Measurements from ENCODE around the gene STX1B.

GRCh38 chr16:31025339-31025738 is 14.9 kb upstream of the STX1B start:
- TF ChIP-seq, protein P1, sequence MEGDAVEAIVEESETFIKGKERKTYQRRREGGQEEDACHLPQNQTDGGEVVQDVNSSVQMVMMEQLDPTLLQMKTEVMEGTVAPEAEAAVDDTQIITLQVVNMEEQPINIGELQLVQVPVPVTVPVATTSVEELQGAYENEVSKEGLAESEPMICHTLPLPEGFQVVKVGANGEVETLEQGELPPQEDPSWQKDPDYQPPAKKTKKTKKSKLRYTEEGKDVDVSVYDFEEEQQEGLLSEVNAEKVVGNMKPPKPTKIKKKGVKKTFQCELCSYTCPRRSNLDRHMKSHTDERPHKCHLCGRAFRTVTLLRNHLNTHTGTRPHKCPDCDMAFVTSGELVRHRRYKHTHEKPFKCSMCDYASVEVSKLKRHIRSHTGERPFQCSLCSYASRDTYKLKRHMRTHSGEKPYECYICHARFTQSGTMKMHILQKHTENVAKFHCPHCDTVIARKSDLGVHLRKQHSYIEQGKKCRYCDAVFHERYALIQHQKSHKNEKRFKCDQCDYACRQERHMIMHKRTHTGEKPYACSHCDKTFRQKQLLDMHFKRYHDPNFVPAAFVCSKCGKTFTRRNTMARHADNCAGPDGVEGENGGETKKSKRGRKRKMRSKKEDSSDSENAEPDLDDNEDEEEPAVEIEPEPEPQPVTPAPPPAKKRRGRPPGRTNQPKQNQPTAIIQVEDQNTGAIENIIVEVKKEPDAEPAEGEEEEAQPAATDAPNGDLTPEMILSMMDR (IDR thresholded peaks at IDR 0.05) = no peak
- TF ChIP-seq EP300 (IDR thresholded peaks at IDR 0.05) = no peak

Measured in tibial nerve (tissue), 4 donors.